AG09309 (cell line): Measurements from ENCODE around the gene KSR1.

Source experiments
- DNase-seq: peaks from one replicate; pipeline ENCODE4 v3.0.0-alpha.2; 2010; ENCODE audit warnings: low read depth
- H3K4me3 ChIP-seq: 2 replicates; pipeline ENCODE4 v1.5.1; 2011; ENCODE audit warnings: mild to moderate bottlenecking, low read depth, low read length, moderate library complexity; ENCODE audit not compliant: control insufficient read depth
- CTCF ChIP-seq: IDR thresholded peaks from 2 replicates; pipeline ENCODE4 v1.5.1; 2011; ENCODE audit warnings: mild to moderate bottlenecking, low read depth, low read length, inconsistent platforms; ENCODE audit not compliant: insufficient read depth, control insufficient read depth; ENCODE audit errors: missing control alignments

The KSR1 gene

DNA sequence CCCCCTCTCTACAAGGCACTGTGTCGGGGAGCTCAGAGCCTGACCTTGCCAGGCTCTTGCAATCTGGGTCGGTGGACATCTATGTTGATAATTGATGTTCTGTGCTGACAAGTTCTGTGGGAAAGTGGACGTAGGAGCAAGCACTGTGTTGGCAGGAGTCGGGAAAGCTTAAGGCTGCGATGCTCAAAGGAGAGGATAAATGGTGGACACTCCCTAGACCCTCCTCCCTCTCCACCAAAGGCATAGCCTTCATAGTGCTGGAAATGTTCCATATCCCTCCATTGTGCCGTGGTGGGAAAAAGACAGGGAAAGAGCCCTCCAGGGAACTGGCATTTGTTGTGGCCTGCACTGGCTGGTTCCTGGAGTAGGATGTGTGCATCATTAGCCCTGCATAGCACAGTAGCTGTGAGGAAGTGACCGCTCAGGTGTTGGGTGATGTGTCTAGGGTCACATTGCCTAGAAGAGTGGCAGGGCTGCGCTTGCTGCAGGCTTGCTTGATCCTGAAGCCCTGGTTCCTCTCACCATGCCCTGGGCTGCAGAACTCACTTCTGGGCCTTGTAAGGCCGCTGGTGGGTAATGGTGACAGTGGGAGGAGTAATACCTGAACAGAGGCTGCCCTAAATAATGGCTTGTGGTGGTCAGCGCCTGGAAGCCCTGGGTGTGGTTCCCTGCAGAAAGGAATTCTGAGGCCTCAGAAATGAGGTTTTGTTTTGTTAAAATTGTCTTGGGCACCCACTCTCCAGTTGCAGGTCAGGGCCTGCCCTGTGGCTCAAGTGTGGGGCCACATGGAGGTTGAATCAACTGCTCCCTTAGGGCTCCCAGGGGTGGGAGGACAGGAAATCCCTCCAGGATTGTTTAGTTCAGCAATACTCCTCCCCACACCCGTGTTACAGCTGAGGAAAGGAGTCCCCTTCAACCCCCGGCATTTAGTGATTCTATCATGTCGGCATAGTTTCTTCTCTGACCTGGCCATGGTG is 62.6 kb downstream of the KSR1 start:
- no peak for TF ChIP-seq CTCF
- no peak for DNase-seq

GRCh38 chr17:27519550-27519949 is 63.3 kb downstream of the KSR1 start:
- no peak for DNase-seq
- no peak for TF ChIP-seq CTCF
- H3K4me3 ChIP-seq = no peak overlapping the region

More for the DNA sequence above, 62.6 kb downstream of the KSR1 start:
- H3K4me3 ChIP-seq = no peak overlapping the region

DNA sequence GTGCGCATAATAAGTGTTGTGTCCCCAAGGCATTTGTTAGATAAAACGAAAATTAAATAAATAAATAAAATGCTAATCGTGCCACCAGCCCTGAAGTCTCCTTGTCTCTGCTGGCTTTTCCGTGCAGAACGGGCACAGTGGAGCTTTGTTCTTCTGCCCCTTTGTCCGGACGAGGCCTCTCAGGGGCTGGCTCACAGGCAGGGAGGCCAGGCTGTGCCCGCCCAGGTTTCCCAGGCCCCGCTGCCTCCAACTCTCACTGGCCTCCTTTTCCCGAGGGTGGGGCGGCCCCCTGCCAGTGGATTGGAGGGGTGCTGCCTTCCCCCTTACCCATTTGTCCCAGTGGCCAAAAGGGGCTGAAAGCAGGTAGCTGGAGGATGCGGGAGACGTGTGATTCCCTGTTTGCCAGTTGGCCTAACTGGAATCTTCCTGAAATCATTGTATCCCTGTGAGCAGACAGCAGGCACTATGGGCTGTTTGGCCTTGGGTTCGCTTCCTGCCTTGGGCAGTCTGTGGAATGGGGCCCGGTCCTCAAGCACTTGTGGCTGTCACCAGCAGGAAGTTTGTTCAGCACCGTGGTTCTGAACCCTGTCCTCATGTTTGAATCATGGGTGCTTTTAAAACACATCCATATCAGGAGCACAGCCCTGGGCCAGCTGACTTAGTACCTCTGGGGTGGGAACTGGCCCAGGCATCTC is 64.4 kb downstream of the KSR1 start:
- no peak for TF ChIP-seq CTCF
- no peak overlapping the region for H3K4me3 ChIP-seq
- DNase-seq = no peak

GRCh38 chr17:27521281-27522027 is 65.2 kb downstream of the KSR1 start:
- TF ChIP-seq CTCF = no peak
- H3K4me3 ChIP-seq = no peak overlapping the region
- DNase-seq = no peak

DNA sequence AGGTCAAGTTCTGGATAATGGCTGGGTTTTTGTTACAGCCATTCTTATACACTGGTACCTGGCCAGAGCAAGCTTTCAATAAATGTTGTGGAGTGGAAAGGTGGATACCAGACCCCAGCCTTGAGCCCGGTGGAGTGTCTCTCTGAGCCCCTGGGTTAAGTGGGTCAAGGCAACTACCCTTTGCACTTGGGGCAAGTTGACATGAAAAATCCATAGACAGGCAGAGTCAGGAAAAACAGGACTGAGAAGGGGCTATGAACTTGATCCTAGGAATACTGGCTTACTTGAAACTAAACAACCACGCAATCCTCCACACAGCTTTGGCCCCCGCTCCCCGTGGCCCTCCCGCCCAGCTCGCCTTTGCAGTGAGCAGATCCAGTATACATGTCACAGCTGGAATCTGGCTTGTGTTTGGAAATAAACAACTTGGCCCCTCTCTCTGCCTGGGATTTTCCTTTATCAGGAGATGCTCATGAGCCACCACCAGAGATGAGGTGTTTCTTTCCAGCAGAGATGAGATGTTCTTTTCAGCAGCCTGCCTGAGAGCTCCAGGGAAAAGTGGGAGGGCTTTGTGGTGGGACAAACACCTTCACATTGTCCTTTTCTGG is 65.9 kb downstream of the KSR1 start:
- no peak for DNase-seq
- no peak overlapping the region for H3K4me3 ChIP-seq
- no peak for TF ChIP-seq CTCF

GRCh38 chr17:27523712-27524111 is 67.5 kb downstream of the KSR1 start:
- DNase-seq = no peak
- H3K4me3 ChIP-seq = no peak overlapping the region
- no peak for TF ChIP-seq CTCF
